ENCODE data around the gene B3GAT2.

DNA sequence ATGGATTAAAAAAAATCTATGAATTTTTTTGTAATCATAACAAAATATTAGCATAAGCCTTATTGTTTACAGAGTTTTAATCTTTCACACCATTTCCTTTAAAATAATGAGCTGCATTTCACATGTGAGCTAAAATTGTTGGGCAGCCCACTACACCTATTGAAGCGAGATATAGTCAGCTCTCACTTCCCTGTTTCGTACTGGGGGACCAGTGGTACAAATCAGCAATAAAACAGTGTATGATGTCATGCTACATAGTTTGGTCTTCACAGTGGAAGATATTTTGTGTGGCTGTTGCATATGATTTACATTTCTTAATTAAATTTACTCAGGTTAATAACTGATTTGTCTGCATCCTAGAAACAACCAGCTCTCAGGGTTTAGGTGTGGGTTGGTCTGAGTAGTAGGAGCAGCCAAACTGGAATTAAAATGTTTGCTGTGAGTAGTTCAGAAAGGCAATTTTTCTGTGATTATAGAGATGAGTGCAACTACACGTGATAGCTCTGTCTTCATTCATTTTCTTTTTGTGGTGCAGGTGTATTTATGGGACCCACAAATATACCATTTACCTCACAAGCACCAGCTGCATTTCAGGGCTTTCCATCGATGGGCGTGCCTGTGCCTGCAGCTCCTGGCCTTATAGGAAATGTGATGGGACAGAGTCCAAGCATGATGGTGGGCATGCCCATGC is 99.3 kb downstream of the B3GAT2 start:
- TF ChIP-seq EZH2 (IDR thresholded peaks at IDR 0.05; ENCODE audit: low read length, unreplicated experiment): no peak
- TF ChIP-seq, protein P1, sequence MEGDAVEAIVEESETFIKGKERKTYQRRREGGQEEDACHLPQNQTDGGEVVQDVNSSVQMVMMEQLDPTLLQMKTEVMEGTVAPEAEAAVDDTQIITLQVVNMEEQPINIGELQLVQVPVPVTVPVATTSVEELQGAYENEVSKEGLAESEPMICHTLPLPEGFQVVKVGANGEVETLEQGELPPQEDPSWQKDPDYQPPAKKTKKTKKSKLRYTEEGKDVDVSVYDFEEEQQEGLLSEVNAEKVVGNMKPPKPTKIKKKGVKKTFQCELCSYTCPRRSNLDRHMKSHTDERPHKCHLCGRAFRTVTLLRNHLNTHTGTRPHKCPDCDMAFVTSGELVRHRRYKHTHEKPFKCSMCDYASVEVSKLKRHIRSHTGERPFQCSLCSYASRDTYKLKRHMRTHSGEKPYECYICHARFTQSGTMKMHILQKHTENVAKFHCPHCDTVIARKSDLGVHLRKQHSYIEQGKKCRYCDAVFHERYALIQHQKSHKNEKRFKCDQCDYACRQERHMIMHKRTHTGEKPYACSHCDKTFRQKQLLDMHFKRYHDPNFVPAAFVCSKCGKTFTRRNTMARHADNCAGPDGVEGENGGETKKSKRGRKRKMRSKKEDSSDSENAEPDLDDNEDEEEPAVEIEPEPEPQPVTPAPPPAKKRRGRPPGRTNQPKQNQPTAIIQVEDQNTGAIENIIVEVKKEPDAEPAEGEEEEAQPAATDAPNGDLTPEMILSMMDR (conservative IDR thresholded peaks at IDR 0.05; ENCODE audit: low read depth, low read length): no peak
- no peak for TF ChIP-seq EZH2phosphoT487 (IDR thresholded peaks at IDR 0.05; ENCODE audit: borderline replicate concordance, low read length)
